ENCODE measurements around the gene ZNF217. TPM values are rescaled to one million over a fixed set of nuclear protein-coding genes. Genes with fewer than 3 reads are reported as not detected.
"Not testable (repeated sequence)": the region's sequence is repeated elsewhere in the genome, so short reads cannot be mapped to it uniquely, and the experiment has no call there.

ZNF217 gene
- polyA plus RNA-seq, 1 experiment = 16.6 TPM

GRCh38 chr20:53567379-53567917 lies 26.2 kb downstream of the ZNF217 start:
- DNase-seq (ENCODE audit: low read depth, low spot score) = no peak
- POLR2A ChIA-PET = no interaction called here
- Histone ChIP-seq H3K27ac (ENCODE audit: low read depth, low read length) (no peak overlapping the region), H3K9me3 (ENCODE audit: control insufficient read depth, insufficient read depth, low read length) (no peaks in the 10 kb centered on the region), H3K27me3 (ENCODE audit: control insufficient read depth, insufficient read depth, low read length) (no peaks in the 10 kb centered on the region), H3K4me3 (ENCODE audit: low read depth, low read length) (no peak overlapping the region)
- TF ChIP-seq CTCF (IDR thresholded peaks at IDR 0.05; ENCODE audit: low read depth, low read length) = no peak
- CTCF ChIA-PET = interaction anchor here (0.9 to 2.9 kb wide), 4 partner anchors 10 to 391 kb away, joined by 3 to 16 read pairs (median 6); no protein-coding TSS in a partner anchor

- H3K27ac ChIP-seq (ENCODE audit: low read depth, low read length); H3K4me3 ChIP-seq (ENCODE audit: low read depth, low read length); H3K27me3 ChIP-seq (ENCODE audit: control insufficient read depth, insufficient read depth, low read length); DNase-seq (ENCODE audit: low read depth, low spot score); H3K9me3 ChIP-seq (ENCODE audit: control insufficient read depth, insufficient read depth, low read length): not testable (repeated sequence)
- ChIA-PET CTCF (interaction anchor here (0.8 to 2.9 kb wide), 6 partner anchors 11 to 391 kb away, joined by 3 to 16 read pairs (median 5); no protein-coding TSS in a partner anchor), POLR2A (interaction anchor here (0.7 kb wide), 1 partner anchor 373 kb away, joined by 3 read pairs; no protein-coding TSS in a partner anchor)
Observed at GRCh38 chr20:53566623-53567022, 27.0 kb downstream of the ZNF217 start.

DNA sequence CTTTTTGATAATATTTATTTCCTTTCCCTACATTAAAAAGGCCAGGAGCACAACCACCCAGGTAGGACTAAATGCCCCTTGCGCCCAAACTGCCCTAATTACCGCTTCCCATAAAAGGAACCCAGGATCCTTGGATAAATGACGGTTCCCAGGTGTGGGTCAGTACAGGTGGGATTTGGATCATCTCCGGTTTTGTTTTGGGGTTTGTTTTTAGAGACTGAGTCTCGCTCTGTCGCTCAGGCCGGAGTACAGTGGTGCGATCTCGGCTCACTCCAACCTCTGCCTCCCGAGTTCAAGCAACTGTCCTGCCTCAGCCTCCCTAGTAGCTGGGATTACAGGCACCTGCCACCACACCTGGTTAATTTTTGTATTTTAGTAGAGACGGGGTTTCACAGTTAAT lies 28.4 kb downstream of the ZNF217 start:
- no peak for DNase-seq (ENCODE audit: low read depth, low spot score)
- Histone ChIP-seq H3K4me3 (ENCODE audit: low read depth, low read length) (no peak overlapping the region), H3K27ac (ENCODE audit: low read depth, low read length) (no peak overlapping the region), H3K9me3 (ENCODE audit: control insufficient read depth, insufficient read depth, low read length) (no peaks in the 10 kb centered on the region), H3K27me3 (ENCODE audit: control insufficient read depth, insufficient read depth, low read length) (no peaks in the 10 kb centered on the region)
- CTCF ChIA-PET = interaction anchor here (0.9 to 2.9 kb wide), 3 partner anchors 18 to 374 kb away, joined by 3 to 16 read pairs (median 4); no protein-coding TSS in a partner anchor
- TF ChIP-seq CTCF (IDR thresholded peaks at IDR 0.05; ENCODE audit: low read depth, low read length) = no peak
- POLR2A ChIA-PET = no interaction called here

- H3K27me3 ChIP-seq (ENCODE audit: control insufficient read depth, insufficient read depth, low read length); H3K9me3 ChIP-seq (ENCODE audit: control insufficient read depth, insufficient read depth, low read length); H3K27ac ChIP-seq (ENCODE audit: low read depth, low read length); DNase-seq (ENCODE audit: low read depth, low spot score); POLR2A ChIA-PET; H3K4me3 ChIP-seq (ENCODE audit: low read depth, low read length): not testable (repeated sequence)
- CTCF ChIA-PET = interaction anchor here (0.7 to 2.2 kb wide), 3 partner anchors 14 to 354 kb away, joined by 3 to 9 read pairs (median 5); no protein-coding TSS in a partner anchor
Observed at GRCh38 chr20:53562104-53562764, 31.4 kb downstream of the ZNF217 start.

- ChIA-PET POLR2A (no interaction called here), CTCF (interaction anchor here (0.6 to 2.2 kb wide), 6 partner anchors 14 to 355 kb away, joined by 3 to 9 read pairs (median 3); no protein-coding TSS in a partner anchor)
- Histone ChIP-seq H3K27me3 (ENCODE audit: control insufficient read depth, insufficient read depth, low read length) (no peaks in the 10 kb centered on the region), H3K4me3 (ENCODE audit: low read depth, low read length) (no peak overlapping the region), H3K9me3 (ENCODE audit: control insufficient read depth, insufficient read depth, low read length) (no peaks in the 10 kb centered on the region), H3K27ac (ENCODE audit: low read depth, low read length) (no peak overlapping the region)
- TF ChIP-seq CTCF (IDR thresholded peaks at IDR 0.05; ENCODE audit: low read depth, low read length) = no peak
- no peak for DNase-seq (ENCODE audit: low read depth, low spot score)
Observed at GRCh38 chr20:53561505-53561904, 32.1 kb downstream of the ZNF217 start.

- CTCF ChIA-PET = no interaction called here
- H3K27me3 ChIP-seq (ENCODE audit: control insufficient read depth, insufficient read depth, low read length) = no peaks in the 10 kb centered on the region
- no peak for TF ChIP-seq CTCF (IDR thresholded peaks at IDR 0.05; ENCODE audit: low read depth, low read length)
- no peak for DNase-seq (ENCODE audit: low read depth, low spot score)
- POLR2A ChIA-PET = no interaction called here
- no peaks in the 10 kb centered on the region for H3K9me3 ChIP-seq (ENCODE audit: control insufficient read depth, insufficient read depth, low read length)
- H3K4me3 ChIP-seq (ENCODE audit: low read depth, low read length) = no peak overlapping the region
- no peak overlapping the region for H3K27ac ChIP-seq (ENCODE audit: low read depth, low read length)
Observed at GRCh38 chr20:53559816-53560215, 33.8 kb downstream of the ZNF217 start.
